ENCODE data around the gene GABRR3.

Gene GABRR3

GRCh38 chr3:97960551-97960950 lies 74.6 kb downstream of the GABRR3 start:
- Histone ChIP-seq H3K9me3 (no peaks in the 10 kb centered on the region), H3K4me3 (ENCODE audit: low read depth, low read length) (no peak overlapping the region), H3K27me3 (no peaks in the 10 kb centered on the region), H3K4me1 (no peaks in the 10 kb centered on the region), H3K36me3 (peaks cover 39% of the 10 kb centered on the region)
- no peak for TF ChIP-seq CTCF (IDR thresholded peaks at IDR 0.05; ENCODE audit: low read depth, low read length)
- no peak for DNase-seq

- Histone ChIP-seq H3K4me1 (no peaks in the 10 kb centered on the region), H3K36me3 (peaks cover 45% of the 10 kb centered on the region), H3K4me3 (ENCODE audit: low read depth, low read length) (no peak overlapping the region), H3K27me3 (no peaks in the 10 kb centered on the region), H3K9me3 (no peaks in the 10 kb centered on the region)
- no peak for TF ChIP-seq CTCF (IDR thresholded peaks at IDR 0.05; ENCODE audit: low read depth, low read length)
- DNase-seq, result no peak
Measured at GRCh38 chr3:97959872-97960271, 75.2 kb downstream of the GABRR3 start.

GRCh38 chr3:97958796-97959195 lies 76.3 kb downstream of the GABRR3 start:
- no peak for DNase-seq
- peaks cover 51% of the 10 kb centered on the region for H3K36me3 ChIP-seq

GRCh38 chr3:97958396-97958795 lies 76.7 kb downstream of the GABRR3 start:
- Histone ChIP-seq H3K4me3 (ENCODE audit: low read depth, low read length) (no peak overlapping the region), H3K4me1 (no peaks in the 10 kb centered on the region), H3K36me3 (peaks cover 54% of the 10 kb centered on the region), H3K27me3 (no peaks in the 10 kb centered on the region), H3K9me3 (no peaks in the 10 kb centered on the region)
- no peak for DNase-seq
- no peak for TF ChIP-seq CTCF (IDR thresholded peaks at IDR 0.05; ENCODE audit: low read depth, low read length)

More at GRCh38 chr3:97958796-97959195, 76.3 kb downstream of the GABRR3 start:
- TF ChIP-seq CTCF (IDR thresholded peaks at IDR 0.05; ENCODE audit: low read depth, low read length), result no peak
- no peaks in the 10 kb centered on the region for H3K27me3 ChIP-seq
- no peaks in the 10 kb centered on the region for H3K4me1 ChIP-seq
- no peak overlapping the region for H3K4me3 ChIP-seq (ENCODE audit: low read depth, low read length)
- H3K9me3 ChIP-seq, result no peaks in the 10 kb centered on the region

- no peak for TF ChIP-seq CTCF (IDR thresholded peaks at IDR 0.05; ENCODE audit: low read depth, low read length)
- H3K4me1 ChIP-seq, result no peaks in the 10 kb centered on the region
- no peaks in the 10 kb centered on the region for H3K27me3 ChIP-seq
- no peak overlapping the region for H3K4me3 ChIP-seq (ENCODE audit: low read depth, low read length)
- H3K36me3 ChIP-seq, result peaks cover 59% of the 10 kb centered on the region
- no peak for DNase-seq
- no peaks in the 10 kb centered on the region for H3K9me3 ChIP-seq
Measured at GRCh38 chr3:97957617-97958311, 77.4 kb downstream of the GABRR3 start.

GRCh38 chr3:97956051-97956450 lies 79.1 kb downstream of the GABRR3 start:
- no peak for DNase-seq
- no peak for TF ChIP-seq CTCF (IDR thresholded peaks at IDR 0.05; ENCODE audit: low read depth, low read length)
- Histone ChIP-seq H3K4me3 (ENCODE audit: low read depth, low read length) (no peak overlapping the region), H3K9me3 (no peaks in the 10 kb centered on the region), H3K27me3 (no peaks in the 10 kb centered on the region), H3K4me1 (peaks cover 2% of the 10 kb centered on the region), H3K36me3 (peaks cover 61% of the 10 kb centered on the region)

Measured in BE2C (cell line).